ENCODE measurements around the gene ABHD12.

DNA sequence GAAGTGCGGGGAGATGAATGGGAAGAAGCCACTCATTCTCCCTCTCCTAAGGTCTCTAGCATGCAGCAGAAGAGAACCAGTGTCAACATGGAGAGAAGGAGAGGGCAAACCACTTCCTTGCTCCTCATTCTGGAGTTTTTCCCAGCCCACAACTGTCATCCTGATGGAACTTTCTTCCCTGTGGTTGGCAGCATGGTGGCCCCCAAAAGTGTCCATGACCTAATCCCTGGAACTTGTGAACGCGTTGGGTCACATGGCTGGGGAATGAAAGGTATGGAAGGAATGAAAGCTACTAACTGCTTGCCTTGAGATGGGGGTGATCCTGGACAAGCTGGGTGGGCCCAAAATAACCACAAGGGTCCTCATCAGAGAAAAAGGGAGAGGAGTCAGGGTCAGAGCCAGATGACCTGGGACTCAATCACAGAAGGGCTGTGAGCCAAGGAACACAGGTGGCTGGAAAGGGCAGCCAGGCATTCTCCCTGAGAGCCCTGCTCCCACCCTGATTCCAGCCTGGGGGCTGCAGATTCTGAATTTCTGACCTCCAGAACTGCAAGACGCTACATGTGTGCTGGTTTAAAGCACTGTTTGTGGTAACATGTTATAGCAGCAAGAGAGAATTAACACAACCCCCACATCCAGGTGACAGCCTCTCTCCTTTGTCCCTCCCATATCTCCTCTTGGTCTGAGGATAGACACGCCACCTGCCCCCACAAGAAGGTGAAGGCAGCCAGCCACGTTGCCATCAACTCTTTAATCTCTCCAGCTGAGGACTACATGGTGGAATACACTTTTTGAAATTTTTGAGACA is 79.5 kb downstream of the ABHD12 start:
- TF ChIP-seq EP300 (IDR thresholded peaks at IDR 0.05) = no peak
- TF ChIP-seq POLR2A (IDR thresholded peaks at IDR 0.05) = no peak
- TF ChIP-seq, protein P1, sequence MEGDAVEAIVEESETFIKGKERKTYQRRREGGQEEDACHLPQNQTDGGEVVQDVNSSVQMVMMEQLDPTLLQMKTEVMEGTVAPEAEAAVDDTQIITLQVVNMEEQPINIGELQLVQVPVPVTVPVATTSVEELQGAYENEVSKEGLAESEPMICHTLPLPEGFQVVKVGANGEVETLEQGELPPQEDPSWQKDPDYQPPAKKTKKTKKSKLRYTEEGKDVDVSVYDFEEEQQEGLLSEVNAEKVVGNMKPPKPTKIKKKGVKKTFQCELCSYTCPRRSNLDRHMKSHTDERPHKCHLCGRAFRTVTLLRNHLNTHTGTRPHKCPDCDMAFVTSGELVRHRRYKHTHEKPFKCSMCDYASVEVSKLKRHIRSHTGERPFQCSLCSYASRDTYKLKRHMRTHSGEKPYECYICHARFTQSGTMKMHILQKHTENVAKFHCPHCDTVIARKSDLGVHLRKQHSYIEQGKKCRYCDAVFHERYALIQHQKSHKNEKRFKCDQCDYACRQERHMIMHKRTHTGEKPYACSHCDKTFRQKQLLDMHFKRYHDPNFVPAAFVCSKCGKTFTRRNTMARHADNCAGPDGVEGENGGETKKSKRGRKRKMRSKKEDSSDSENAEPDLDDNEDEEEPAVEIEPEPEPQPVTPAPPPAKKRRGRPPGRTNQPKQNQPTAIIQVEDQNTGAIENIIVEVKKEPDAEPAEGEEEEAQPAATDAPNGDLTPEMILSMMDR (IDR thresholded peaks at IDR 0.05) = no peak
